Activated T-cell treated with anti-CD3 and anti-CD28 coated beads, Interleukin-2, amount 50 U/mL, for 72 hours (primary cell): ENCODE measurements around the gene ULK4. TPM values are rescaled to one million over a fixed set of nuclear protein-coding genes. Genes with fewer than 3 reads are reported as not detected.
"Not testable (repeated sequence)": the region's sequence is repeated elsewhere in the genome, so short reads cannot be mapped to it uniquely, and the experiment has no call there.

ENCODE experiments used
- ATAC-seq, 2 donors: fragments of 150-1000 bp; cut with Tn5 transposase; replicated peaks in 1 of 2; 2 replicates each; pipeline ENCODE4 v1.10.0; 2021; ENCODE audit warnings: moderate library complexity in 2 of 2, mild to moderate bottlenecking in 1 of 2
- DNase-seq, 2 donors: peaks; one replicate each; pipeline ENCODE4 v3.0.0; 2021 to 2022; ENCODE audit warnings: mixed read lengths in 1 of 2
- H3K27ac Mint-ChIP-seq: one replicate; pipeline ENCODE4 v1.8.0; 2022; ENCODE audit warnings: mild to moderate bottlenecking, moderate library complexity, mixed read lengths
- H3K27me3 Mint-ChIP-seq: one replicate; pipeline ENCODE4 v1.8.0; 2022; ENCODE audit warnings: low read depth, mixed read lengths
- H3K36me3 Mint-ChIP-seq, 2 donors: one replicate each; pipeline ENCODE4 v1.8.0; 2022; ENCODE audit warnings: mixed read lengths in 2 of 2, mild to moderate bottlenecking in 1 of 2; ENCODE audit not compliant: insufficient read depth in 2 of 2
- H3K4me1 Mint-ChIP-seq: one replicate; pipeline ENCODE4 v1.8.0; 2022; ENCODE audit warnings: low read depth, mixed read lengths
- H3K4me3 Mint-ChIP-seq, 2 donors: one replicate each; pipeline ENCODE4 v1.8.0; 2022; ENCODE audit warnings: mild to moderate bottlenecking in 2 of 2, mixed read lengths in 2 of 2, moderate library complexity in 2 of 2
- H3K9me3 Mint-ChIP-seq, 2 donors: one replicate each; pipeline ENCODE4 v1.8.0; 2022; ENCODE audit warnings: mixed read lengths in 2 of 2
- total RNA-seq, 2 donors: library from RNA; stranded (reverse); gene quantifications; one replicate each; pipeline ENCODE4 v1.2.3, GENCODE V29; 2022

ULK4 gene
- total RNA-seq, 2 donors from 2014 or later: 8.0 to 11.1 TPM

GRCh38 chr3:41650406-41650805, 311.5 kb downstream of the ULK4 start:
- ATAC-seq (no peak), DNase-seq (no peak)
- Mint-ChIP-seq H3K9me3 (peaks cover 4% of the 10 kb centered on the region in 2 donors), H3K27me3 (no peaks in the 10 kb centered on the region), H3K4me1 (no peaks in the 10 kb centered on the region), H3K27ac (no peak overlapping the region), H3K4me3 (no peak overlapping the region), H3K36me3 (peaks cover 0 to 6% of the 10 kb centered on the region in 2 donors)

DNA sequence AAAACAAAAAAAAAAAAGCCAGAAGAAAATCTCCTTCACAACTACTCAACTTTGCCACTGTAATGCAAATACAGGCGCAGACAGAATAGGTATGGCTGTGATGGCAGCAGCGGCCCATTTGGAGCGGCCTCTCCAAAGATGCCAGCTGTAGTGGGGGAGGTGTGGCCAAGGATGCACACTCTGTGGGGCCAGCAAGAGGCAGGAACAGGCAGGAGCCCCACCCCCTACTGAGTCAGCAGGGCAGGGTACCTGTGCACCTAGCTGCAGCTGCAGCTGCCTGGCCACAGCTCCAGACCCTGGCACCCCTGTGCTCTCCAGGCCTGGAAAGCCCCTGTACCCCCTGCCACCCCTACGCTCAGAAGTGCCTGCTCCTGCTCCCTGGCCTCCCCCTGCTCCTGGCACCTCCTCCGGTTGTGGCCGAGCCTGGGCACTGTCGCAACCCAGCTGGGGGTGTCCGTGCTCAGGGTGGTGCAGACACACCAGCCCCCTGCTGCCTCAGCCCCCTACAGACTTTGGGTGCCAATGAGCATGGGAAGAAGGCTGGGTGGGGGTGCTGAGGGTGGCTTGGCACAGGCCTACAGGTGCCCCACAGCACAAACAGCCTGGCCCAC, 312.7 kb downstream of the ULK4 start:
- no peak overlapping the region for H3K4me3 Mint-ChIP-seq
- no peak overlapping the region for H3K27ac Mint-ChIP-seq
- H3K36me3 Mint-ChIP-seq: peaks cover 1 to 7% of the 10 kb centered on the region in 2 donors
- H3K9me3 Mint-ChIP-seq: peaks cover 6 to 7% of the 10 kb centered on the region in 2 donors
- H3K27me3 Mint-ChIP-seq: no peaks in the 10 kb centered on the region
- ATAC-seq (no peak), DNase-seq (no peak)
- H3K4me1 Mint-ChIP-seq: no peaks in the 10 kb centered on the region

GRCh38 chr3:41647730-41648129, 314.2 kb downstream of the ULK4 start:
- not testable (repeated sequence) for H3K9me3 Mint-ChIP-seq, H3K36me3 Mint-ChIP-seq, H3K27me3 Mint-ChIP-seq, ATAC-seq, H3K4me3 Mint-ChIP-seq, DNase-seq, H3K27ac Mint-ChIP-seq, H3K4me1 Mint-ChIP-seq

- no peaks in the 10 kb centered on the region for H3K27me3 Mint-ChIP-seq
- ATAC-seq: no peak
- DNase-seq: no peak
- H3K9me3 Mint-ChIP-seq: peaks cover 0 to under 1% of the 10 kb centered on the region in 2 donors
- H3K4me3 Mint-ChIP-seq: no peak overlapping the region
- no peaks in the 10 kb centered on the region for H3K4me1 Mint-ChIP-seq
- H3K27ac Mint-ChIP-seq: no peak overlapping the region
- no peaks in the 10 kb centered on the region for H3K36me3 Mint-ChIP-seq
Measured at GRCh38 chr3:41640076-41640475, 321.8 kb downstream of the ULK4 start.

DNA sequence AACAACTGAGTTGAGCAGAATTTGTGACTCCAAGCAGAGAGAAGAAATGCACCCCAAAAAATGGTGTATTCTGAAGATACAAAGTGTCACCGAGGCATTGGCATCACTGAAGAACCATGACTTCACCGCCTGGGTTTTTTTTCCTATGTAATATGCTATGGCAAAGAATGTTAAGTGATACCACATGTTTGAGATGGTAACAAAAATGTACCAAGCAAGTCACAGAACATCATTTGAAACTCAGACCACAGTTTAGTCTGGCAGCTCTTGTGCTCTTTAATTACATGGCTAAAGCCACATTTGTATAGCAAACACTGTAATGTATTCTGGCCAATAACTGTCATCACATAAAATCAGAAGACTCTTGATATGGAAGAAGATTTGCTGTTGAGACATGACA, 323.5 kb downstream of the ULK4 start:
- ATAC-seq: no peak
- no peak for DNase-seq
- Mint-ChIP-seq H3K4me3 (no peak overlapping the region), H3K27ac (no peak overlapping the region), H3K36me3 (no peaks in the 10 kb centered on the region), H3K9me3 (no peaks in the 10 kb centered on the region), H3K27me3 (no peaks in the 10 kb centered on the region), H3K4me1 (no peaks in the 10 kb centered on the region)

- Mint-ChIP-seq H3K36me3 (no peaks in the 10 kb centered on the region), H3K27ac (no peak overlapping the region), H3K9me3 (no peaks in the 10 kb centered on the region), H3K4me1 (no peaks in the 10 kb centered on the region), H3K4me3 (no peak overlapping the region), H3K27me3 (no peaks in the 10 kb centered on the region)
- ATAC-seq (no peak), DNase-seq (no peak)
Measured at GRCh38 chr3:41632700-41633099, 329.2 kb downstream of the ULK4 start.

DNA sequence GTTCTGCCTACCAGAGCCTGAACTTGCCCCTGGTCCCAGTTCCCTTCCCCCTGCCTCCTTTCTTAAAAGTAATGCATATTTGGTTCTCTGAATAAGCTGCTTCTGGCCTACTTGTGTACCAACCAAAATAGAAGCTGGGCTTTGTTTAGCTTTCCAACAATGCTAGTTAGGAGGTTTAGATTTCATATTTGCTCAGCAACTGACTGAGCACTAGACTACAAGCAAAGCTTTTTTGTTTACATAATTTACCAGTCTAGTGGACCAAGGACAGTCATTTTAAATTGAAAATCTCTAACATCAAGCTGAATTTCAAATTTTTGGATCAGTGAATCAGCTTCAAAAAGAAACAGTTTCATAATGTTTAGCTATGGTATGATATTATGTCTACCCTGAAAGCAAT, 331.2 kb downstream of the ULK4 start:
- Mint-ChIP-seq H3K9me3 (peaks cover 0 to 2% of the 10 kb centered on the region in 2 donors), H3K4me3 (no peak overlapping the region), H3K27ac (no peak overlapping the region), H3K4me1 (no peaks in the 10 kb centered on the region), H3K27me3 (no peaks in the 10 kb centered on the region), H3K36me3 (no peaks in the 10 kb centered on the region)
- DNase-seq (no peak), ATAC-seq (no peak)

- no peak overlapping the region for H3K4me3 Mint-ChIP-seq
- H3K36me3 Mint-ChIP-seq: no peaks in the 10 kb centered on the region
- no peak for DNase-seq
- no peak for ATAC-seq
- H3K4me1 Mint-ChIP-seq: no peaks in the 10 kb centered on the region
- H3K27ac Mint-ChIP-seq: no peak overlapping the region
- H3K27me3 Mint-ChIP-seq: no peaks in the 10 kb centered on the region
- H3K9me3 Mint-ChIP-seq: peaks cover 0 to 2% of the 10 kb centered on the region in 2 donors
Measured at GRCh38 chr3:41629986-41630385, 331.9 kb downstream of the ULK4 start.

GRCh38 chr3:41629072-41629471, 332.8 kb downstream of the ULK4 start:
- ATAC-seq (no peak), DNase-seq (no peak)
- Mint-ChIP-seq H3K27ac (no peak overlapping the region), H3K9me3 (peaks cover 0 to 2% of the 10 kb centered on the region in 2 donors), H3K36me3 (no peaks in the 10 kb centered on the region), H3K4me1 (no peaks in the 10 kb centered on the region), H3K4me3 (no peak overlapping the region), H3K27me3 (no peaks in the 10 kb centered on the region)

DNA sequence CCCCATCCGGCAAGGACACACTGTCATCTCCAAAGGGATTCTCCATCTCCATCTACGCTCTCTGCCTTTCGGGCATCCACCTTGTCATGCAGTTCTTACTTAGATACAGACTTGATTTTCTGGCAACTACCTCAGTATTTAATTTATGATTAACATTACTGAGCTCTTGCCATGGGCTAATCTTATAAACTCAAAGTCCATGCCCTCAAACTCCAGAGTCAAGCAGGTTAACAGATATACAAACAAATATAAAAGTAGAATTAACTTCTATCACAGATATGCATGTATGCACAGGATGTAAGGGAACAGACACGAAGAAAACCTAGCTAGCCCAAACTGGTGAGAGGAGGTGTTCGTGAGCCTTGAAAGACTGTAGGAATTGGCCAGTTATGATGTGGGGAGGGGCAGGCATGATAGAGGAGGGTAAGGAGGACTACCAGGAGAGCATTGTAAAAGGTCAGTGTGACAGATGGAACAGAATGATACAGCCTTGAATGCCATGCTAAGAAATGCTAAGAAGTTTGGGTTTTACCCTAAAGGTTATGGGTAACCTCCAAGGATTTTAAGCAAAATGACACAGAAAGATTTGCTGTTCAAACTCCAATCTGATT, 334.3 kb downstream of the ULK4 start:
- H3K27ac Mint-ChIP-seq: no peak overlapping the region
- H3K9me3 Mint-ChIP-seq: peaks cover 0 to 2% of the 10 kb centered on the region in 2 donors
- H3K36me3 Mint-ChIP-seq: no peaks in the 10 kb centered on the region
- no peaks in the 10 kb centered on the region for H3K4me1 Mint-ChIP-seq
- DNase-seq: no peak
- H3K27me3 Mint-ChIP-seq: no peaks in the 10 kb centered on the region
- no peak overlapping the region for H3K4me3 Mint-ChIP-seq
- no peak for ATAC-seq

- Mint-ChIP-seq H3K27me3 (no peaks in the 10 kb centered on the region), H3K4me3 (no peak overlapping the region), H3K4me1 (peaks cover 12% of the 10 kb centered on the region), H3K9me3 (no peaks in the 10 kb centered on the region), H3K36me3 (no peaks in the 10 kb centered on the region), H3K27ac (no peak overlapping the region)
- DNase-seq (no peak), ATAC-seq (no peak)
Measured at GRCh38 chr3:41612853-41613252, 349.1 kb downstream of the ULK4 start.

DNA sequence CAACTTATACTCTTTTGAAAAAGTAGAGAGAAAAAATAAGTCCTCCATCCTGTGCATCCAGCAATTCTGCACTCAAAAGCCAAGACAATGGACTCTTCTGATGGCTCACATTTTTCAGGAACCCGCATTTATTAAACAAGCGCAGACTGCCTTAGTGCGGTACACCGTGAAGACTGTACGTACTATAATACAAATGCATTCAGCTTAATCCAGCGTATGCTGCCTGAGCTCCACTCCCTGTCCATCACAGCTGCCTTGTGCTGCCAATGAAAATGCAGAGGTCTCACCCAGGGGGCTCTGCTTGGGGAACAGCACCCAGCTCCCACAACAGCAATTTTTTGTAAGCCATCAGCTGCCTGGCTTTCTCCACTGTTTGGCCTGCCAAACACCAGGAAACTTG, 350.9 kb downstream of the ULK4 start:
- no peak for DNase-seq
- Mint-ChIP-seq H3K4me1 (peaks cover 14% of the 10 kb centered on the region), H3K36me3 (no peaks in the 10 kb centered on the region), H3K27ac (no peak overlapping the region), H3K4me3 (no peak overlapping the region), H3K9me3 (no peaks in the 10 kb centered on the region), H3K27me3 (peaks cover 5% of the 10 kb centered on the region)
- ATAC-seq: no peak

DNA sequence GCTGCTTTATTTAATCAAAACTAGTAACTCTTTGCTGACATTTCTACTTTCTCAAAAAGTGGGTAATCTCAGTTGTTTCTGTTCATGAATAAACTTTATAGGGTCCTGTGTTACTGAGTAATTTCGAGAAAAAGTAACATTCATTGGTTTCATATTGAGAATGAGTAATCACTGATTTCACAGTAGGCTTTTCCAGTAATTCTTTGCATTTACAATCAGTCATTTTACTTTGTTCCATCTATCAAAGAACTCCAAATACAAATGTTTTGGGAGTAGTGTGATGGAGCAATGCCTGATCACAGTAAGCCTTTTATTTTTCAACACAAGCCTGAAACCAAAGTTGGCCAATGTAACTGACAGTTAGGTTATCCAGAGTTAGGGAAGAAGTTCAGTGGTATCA, 353.6 kb downstream of the ULK4 start:
- H3K27ac Mint-ChIP-seq: peak overlapping the region; percentile 85

DNA sequence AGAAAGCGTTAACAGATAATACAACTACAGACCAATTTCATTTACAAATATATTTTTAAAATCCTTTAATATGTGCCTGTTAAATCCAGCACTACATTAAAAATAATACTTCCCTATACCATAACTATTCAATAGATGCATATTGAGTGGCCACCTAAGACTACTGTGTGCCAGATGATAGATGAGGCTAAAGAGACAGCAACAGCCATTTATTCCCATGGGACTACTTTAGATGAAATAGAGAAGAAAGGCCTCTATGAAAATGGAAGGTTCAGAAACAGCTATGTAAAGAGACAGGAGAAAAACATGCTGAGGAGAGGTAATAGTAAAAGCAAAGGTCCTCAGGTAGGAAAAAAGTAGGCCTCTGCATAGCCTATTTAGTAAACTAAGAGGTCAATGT, 358.1 kb downstream of the ULK4 start:
- peaks cover 5% of the 10 kb centered on the region for H3K27me3 Mint-ChIP-seq

More for the DNA sequence above, 353.6 kb downstream of the ULK4 start:
- H3K4me1 Mint-ChIP-seq: peaks cover 14% of the 10 kb centered on the region
- no peak for DNase-seq
- peaks cover 5% of the 10 kb centered on the region for H3K27me3 Mint-ChIP-seq
- H3K9me3 Mint-ChIP-seq: no peaks in the 10 kb centered on the region
- H3K36me3 Mint-ChIP-seq: no peaks in the 10 kb centered on the region
- peak; percentile 81 to 84 for ATAC-seq
- H3K4me3 Mint-ChIP-seq: peak overlapping the region in 1 of 2 donors; percentile 54

More for the DNA sequence above, 358.1 kb downstream of the ULK4 start:
- Mint-ChIP-seq H3K9me3 (no peaks in the 10 kb centered on the region), H3K27ac (no peak overlapping the region), H3K36me3 (no peaks in the 10 kb centered on the region), H3K4me3 (no peak overlapping the region), H3K4me1 (peaks cover 18% of the 10 kb centered on the region)
- DNase-seq: no peak
- no peak for ATAC-seq
